22Rv1 (cell line): ENCODE data around the gene CACNA1C.

Experiments used
- ZFX ChIP-seq: fragments of 450-650 bp; IDR thresholded peaks from 2 replicates; pipeline ENCODE4 v1.6.1; 2017; ENCODE audit warnings: antibody characterized with exemption, borderline replicate concordance
- TF ChIP-seq, protein P1 (sequence below): fragments of 450-650 bp; IDR thresholded peaks from 2 replicates; pipeline ENCODE4 v1.5.1; 2017; ENCODE audit warnings: mild to moderate bottlenecking

DNA sequence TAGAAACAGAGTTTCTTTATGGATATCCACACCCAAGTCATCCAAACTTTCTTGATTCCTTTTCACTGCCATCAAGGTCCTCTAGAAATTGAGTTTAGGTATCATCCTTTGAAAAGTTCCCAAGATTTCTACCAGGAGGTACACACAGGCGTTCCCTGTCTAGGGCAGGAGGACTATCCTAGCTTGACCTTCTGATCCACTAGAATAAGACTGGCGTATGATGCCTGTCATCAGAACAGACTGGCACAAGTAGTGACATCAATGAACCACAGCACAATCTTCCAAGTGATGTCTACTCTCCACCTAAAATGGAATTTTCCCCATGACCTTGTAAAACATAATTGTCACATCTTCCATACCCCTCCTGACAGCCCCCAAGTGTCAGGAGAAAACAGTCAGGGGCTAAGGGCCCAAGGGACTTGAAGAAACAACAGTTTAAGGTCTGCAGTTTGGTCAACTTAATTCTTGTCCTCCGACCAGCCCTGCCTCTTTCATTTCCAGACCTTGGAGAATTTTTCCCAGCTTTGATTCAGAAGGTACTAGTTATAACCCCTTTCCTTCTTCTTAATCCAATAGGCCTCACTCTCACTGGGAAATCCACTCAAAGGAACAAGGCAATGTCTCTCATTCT lies 641.3 kb downstream of the CACNA1C start:
- TF ChIP-seq, protein P1, sequence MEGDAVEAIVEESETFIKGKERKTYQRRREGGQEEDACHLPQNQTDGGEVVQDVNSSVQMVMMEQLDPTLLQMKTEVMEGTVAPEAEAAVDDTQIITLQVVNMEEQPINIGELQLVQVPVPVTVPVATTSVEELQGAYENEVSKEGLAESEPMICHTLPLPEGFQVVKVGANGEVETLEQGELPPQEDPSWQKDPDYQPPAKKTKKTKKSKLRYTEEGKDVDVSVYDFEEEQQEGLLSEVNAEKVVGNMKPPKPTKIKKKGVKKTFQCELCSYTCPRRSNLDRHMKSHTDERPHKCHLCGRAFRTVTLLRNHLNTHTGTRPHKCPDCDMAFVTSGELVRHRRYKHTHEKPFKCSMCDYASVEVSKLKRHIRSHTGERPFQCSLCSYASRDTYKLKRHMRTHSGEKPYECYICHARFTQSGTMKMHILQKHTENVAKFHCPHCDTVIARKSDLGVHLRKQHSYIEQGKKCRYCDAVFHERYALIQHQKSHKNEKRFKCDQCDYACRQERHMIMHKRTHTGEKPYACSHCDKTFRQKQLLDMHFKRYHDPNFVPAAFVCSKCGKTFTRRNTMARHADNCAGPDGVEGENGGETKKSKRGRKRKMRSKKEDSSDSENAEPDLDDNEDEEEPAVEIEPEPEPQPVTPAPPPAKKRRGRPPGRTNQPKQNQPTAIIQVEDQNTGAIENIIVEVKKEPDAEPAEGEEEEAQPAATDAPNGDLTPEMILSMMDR, result no peak
- no peak for TF ChIP-seq ZFX
